GM18502 (cell line): ENCODE results near the gene MINDY4B.
A peak's percentile ranks its signal among the peaks of the same experiment; 100 is the strongest.

ENCODE experiments used
- ATAC-seq: cut with Tn5 transposase; IDR thresholded peaks from one replicate; pipeline ENCODE4 v1.9.1; 2021; ENCODE audit warnings: mild to moderate bottlenecking; ENCODE audit not compliant: unreplicated experiment, poor library complexity

The MINDY4B gene

GRCh38 chr3:150850191-150850590 is 55.0 kb downstream of the MINDY4B start:
- no peak for ATAC-seq

DNA sequence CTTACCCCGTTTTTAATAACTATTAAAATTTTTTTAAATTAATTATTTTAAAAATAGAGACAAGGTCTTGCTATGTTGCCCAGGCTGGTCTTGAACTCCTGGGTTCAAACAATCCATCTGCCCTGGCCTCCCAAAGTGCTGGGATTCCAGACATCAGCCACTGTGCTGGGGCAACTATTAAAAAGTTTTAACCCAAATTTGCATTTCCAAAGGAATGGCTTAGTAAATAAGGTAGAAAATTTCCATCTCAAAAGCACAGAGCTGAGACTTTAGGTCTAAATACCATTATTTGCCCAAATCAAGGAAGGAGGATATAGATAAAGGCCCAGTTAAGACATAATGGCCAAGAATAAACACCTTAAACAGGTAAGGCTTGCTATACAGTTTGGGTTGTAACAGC is 56.4 kb downstream of the MINDY4B start:
- ATAC-seq, result no peak

DNA sequence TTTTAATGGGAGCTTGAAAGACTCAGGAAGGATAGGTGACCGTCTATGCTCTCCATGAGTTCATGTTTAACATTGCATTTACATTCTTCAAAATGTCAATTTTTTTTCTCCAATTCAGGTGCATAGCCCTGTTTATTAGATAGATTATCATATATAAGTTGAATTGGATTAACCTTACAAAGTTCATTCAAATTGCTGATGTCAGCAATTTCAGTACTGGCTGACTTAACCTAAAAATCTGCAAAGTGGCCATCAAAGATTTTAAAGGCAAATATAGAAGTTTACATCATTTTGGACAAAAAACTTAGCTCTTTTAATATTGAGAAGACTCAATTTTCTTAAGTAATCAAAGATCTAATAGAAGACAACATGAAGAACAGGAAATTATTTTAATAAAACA is 57.8 kb downstream of the MINDY4B start:
- no peak for ATAC-seq

DNA sequence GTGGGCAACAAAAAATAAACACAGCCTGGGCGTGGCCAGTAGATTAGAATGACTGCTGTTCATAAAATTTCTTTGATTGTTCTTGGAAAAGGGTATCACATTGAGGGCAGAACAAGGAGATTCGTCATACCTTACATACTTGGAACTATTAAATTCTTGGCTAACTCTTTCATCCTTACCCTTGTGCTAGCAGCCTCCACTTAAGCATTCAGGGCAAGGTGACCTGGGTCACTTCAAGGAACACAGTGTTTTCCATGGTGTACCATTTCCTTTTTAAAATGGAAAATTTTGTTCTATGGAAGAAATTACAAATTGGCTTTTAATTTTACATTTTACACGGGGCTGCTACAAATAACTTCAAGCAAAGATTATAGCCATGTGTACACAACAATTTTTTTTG is 60.8 kb downstream of the MINDY4B start:
- ATAC-seq, result no peak

DNA sequence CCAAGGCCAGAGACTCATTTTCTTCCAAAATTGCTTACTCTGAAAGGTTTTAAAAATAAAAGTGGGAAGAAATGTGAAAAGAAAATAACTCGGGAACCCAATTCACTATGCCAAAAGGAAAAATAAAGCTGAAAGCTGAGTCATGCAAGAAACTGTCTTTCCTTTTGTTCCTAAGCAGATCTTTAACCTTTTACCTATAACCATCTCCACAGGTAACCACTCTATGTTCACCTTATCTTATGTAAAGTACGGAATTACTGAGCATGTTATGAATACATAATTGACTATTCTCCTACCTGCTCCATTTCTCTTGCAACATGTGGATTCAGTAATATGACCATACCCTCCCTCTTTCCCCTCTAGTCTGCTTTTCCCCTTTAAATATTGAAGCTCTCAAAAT is 62.0 kb downstream of the MINDY4B start:
- no peak for ATAC-seq

- no peak for ATAC-seq
Measured at GRCh38 chr3:150840802-150841515, 64.3 kb downstream of the MINDY4B start.

GRCh38 chr3:150830745-150831144 is 74.5 kb downstream of the MINDY4B start:
- no peak for ATAC-seq

DNA sequence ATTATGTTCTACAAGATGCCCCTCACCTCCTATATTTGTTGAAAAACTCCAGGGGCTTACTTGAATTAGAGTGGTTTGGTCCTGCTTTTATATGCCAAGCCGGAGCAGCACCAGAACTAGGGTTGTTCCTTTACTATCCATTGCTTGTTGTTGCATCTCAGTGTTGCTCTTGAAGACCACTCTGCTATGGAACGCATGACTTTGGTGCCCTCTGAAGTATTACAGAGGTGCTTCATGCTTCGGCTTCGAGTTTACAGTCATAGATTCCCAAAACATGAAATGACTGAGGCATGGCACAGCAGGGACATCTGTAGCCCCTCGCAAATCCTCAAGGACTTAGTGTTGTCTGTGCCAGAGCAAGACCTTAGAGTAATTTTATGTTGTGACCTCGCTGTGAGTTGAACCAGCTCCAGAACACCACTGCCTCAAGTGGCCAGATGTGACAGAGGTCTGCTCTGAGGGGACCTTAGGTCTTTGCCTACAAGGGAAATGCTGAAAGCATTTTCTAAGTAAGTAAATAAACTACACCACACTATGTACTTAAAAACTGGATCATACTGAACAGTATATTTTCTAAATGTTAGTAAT is 75.1 kb downstream of the MINDY4B start:
- peak; percentile 63 for ATAC-seq

GRCh38 chr3:150829408-150829807 is 75.8 kb downstream of the MINDY4B start:
- no peak for ATAC-seq

- no peak for ATAC-seq
Measured at GRCh38 chr3:150828997-150829396, 76.2 kb downstream of the MINDY4B start.

DNA sequence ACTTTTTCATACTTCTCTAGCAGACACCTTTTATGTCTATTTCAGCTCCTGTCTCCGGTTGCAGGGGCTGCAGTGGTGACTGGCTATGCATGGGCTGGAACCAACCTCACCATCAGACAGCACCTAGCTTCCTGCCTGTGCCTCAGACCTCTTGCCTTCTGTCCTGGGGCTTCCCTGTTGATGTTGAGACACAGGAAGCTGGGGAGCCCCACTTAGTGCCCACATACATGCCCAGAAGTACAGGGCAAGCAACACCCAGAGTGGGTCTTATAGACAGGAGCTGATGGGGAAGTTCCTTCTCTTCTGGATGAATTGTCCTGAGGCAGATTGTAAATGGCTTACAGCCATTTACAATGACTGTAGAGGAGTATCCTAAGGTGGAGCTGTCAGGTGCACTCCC is 77.0 kb downstream of the MINDY4B start:
- ATAC-seq, result no peak

DNA sequence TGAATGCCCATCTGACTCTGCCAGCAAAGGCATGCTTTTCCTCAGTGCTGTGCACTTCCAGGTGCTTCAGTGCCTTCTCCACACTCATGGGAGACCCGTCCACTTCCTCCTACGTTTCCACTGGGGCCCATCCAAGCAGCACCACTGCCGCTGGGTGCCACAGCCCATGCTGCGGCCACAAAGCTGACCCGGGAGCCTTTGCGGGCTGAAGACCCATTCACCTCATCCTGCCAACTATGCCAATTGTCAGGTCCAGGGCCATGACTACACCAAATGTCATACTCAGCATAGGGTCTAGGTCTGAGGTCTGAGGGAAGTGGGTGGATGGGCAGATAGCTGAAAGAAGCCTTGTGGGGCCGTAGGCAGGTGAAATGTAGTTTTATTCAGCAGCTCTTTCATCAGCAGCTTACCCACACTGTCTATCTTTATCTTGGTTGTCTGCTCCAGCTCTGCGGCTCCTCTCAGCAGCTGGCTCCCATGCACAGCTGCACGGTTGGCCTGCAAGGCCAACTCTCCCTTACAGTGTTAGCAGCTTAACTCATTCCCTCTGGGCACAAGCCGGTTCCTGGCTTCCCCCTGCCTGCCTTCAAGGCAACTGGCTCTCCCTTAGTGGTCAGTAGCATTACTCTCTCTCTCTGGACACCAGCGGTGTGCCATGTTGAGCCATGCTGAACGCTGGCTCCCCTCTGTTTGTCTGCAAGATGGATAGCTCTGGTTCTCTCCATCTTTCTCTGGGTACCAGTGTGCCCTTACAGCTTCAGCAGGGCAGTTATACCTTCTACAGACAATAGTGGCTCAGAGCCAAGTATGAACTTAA is 78.6 kb downstream of the MINDY4B start:
- no peak for ATAC-seq

DNA sequence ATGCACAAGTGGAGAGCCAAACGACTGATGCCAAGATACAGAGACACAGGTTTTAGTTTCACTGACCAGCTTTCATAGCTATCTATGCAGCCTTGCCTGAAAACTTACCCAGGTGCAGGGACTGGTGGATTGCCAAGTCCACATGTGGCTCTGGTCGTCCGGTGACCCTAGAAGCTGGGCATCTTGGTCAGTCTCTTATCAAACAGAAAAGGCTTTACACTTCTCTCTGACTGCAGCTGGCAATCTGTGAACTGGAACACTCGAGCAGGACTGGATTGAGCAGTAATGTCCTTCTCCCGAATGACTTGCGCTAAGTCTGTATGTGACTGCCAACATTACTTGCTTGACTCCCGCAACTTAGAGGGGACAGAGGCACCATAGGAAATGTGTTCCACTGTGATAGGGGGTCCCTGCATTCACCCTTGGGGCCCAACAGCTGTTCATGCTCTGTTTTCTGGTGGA is 79.3 kb downstream of the MINDY4B start:
- ATAC-seq, result no peak

GRCh38 chr3:150825192-150825915 is 79.9 kb downstream of the MINDY4B start:
- no peak for ATAC-seq

GRCh38 chr3:150823277-150823676 is 82.0 kb downstream of the MINDY4B start:
- no peak for ATAC-seq

GRCh38 chr3:150822636-150823035 is 82.6 kb downstream of the MINDY4B start:
- ATAC-seq, result no peak
